NT2/D1 (cell line): ENCODE measurements around the gene GPM6B.

Source experiments
- SUZ12 ChIP-seq: IDR thresholded peaks from 2 replicates; pipeline ENCODE4 v1.6.1; 2011; ENCODE audit not compliant: insufficient read length, insufficient read depth; ENCODE audit errors: extremely low read depth
- YY1 ChIP-seq: IDR thresholded peaks from 2 replicates; pipeline ENCODE4 v1.6.1; 2011; ENCODE audit not compliant: insufficient read length, insufficient read depth
- ZNF274 ChIP-seq: IDR thresholded peaks from 2 replicates; pipeline ENCODE4 v1.6.1; 2011; ENCODE audit warnings: mild to moderate bottlenecking, low read depth, low read length

- TF ChIP-seq SUZ12 (no peak), YY1 (no peak), ZNF274 (no peak)
Measured at GRCh38 chrX:13763489-13763888, 53.4 kb downstream of the GPM6B start.
